HG03521 (cell line): ENCODE data around the gene MARK2.

Source experiments
- ATAC-seq: cut with Tn5 transposase; IDR thresholded peaks from one replicate; pipeline ENCODE4 v1.9.1; 2021; ENCODE audit warnings: mild to moderate bottlenecking, moderate library complexity; ENCODE audit not compliant: unreplicated experiment

Gene MARK2

DNA sequence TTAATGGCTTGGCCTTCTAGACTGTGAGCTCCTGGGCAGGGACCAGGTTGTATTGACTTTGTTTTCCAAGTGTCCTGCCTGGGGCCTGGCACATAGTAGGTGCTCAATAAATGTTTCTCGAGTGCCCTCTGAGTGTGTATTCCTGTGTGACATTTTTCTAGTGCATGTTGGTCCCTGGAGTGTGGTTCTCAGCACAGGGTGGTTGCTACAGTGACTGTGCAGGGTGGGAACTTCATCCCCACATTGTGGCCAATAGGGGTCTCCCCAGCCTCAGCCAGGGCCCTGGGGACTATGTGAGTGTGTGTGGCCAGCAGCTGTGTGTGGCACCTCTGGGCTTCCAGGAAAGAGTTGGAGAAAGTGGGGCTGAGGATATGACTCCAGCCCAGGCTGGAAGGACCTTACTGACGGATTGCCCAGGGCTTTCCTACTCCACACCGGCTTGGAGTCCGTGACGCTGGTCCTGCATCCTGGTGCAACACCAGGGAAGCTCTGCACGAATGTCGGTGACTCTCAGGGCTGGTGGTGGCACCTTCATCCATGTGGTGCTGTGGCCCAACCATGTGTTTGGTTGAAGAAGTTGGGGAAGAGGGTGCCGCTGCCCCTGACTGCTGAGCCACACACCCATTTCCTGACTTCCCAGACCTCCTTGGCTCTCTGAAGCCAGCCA is 9.0 kb upstream of the MARK2 start:
- ATAC-seq = no peak

DNA sequence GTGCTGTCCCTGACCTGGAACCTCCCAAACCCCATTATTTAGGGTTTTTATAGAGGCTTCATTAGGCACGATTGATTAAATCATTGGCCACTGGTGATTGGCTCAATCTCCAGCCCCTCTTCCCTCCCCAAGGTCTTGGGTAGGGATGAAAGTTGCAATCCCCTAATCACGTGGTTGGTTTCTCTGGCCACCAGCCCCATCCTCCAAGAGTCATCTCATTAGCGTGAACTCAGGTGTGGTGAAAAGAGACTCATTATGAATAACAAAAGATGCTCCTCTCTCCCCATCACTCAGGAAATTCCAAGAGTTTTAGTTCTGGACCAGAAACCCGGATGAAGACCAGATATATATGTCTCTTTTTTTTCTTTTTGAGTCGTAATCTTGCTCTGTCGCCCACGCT is 7.6 kb upstream of the MARK2 start:
- ATAC-seq = no peak

DNA sequence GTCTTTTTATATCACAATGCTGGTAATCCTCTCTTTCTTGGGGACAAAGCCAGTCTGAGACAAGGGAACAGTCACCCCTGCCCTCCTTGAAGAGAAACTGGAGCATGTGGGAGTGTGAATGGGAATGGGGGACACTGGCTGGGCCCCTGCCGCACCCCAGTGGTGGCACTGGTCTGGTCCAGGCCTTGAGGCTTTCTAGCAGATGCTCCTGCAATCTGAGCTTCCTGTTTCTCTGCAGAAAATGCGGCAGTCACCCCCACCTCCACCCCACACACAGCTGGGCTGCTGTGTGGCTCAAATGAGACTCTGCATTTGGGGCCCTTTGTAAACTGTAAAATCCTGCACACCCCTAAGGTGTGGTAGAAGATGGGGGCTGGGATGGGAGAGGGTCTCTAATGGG is 6.6 kb upstream of the MARK2 start:
- no peak for ATAC-seq

DNA sequence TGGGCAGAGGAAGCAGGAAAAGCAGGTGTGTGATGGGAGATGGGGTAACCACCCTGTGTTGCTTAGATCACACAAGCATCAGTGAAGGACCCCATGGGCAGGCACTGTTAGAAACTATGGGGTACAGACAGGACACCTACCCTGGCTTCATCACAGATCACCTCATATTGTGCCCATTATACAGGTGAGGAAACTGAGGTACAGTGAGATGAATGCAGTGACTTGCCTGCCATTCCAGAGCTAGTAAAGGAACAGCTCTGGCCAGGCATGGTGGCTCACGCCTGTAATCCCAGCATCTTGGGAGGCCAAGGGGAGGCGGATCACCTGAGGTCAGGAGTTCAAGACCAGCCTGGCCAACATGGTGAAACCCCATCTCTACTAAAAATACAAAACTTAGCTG is 5.9 kb upstream of the MARK2 start:
- no peak for ATAC-seq

DNA sequence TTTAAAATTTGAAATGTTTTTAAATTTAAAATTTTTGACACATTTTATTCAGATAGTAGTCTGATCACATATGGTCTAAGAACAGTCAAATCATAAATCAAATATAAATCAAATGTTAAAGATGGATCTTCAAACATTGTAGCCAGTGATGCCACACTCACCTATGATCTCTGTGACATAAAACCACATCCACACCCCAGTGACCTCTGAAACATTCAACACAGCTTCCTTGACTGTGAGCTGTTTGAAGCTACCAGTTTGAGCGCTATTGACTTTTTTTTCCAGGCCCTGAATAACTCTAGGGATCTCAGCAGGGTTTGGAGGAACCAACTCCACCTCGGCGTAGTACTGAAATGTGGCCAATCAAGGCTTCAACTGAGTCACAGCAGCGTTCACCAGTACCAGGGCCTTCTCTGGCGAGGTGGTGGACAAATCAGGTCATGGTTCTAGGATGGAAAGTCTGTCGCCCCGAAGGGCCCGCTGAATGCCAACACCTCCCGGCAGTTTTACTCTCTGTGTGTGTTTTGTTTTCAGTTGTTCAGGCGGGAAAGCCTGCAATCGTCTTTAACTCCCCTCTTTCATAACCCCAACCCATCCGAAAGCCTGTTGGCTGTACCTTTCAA is 4.3 kb upstream of the MARK2 start:
- ATAC-seq = no peak

DNA sequence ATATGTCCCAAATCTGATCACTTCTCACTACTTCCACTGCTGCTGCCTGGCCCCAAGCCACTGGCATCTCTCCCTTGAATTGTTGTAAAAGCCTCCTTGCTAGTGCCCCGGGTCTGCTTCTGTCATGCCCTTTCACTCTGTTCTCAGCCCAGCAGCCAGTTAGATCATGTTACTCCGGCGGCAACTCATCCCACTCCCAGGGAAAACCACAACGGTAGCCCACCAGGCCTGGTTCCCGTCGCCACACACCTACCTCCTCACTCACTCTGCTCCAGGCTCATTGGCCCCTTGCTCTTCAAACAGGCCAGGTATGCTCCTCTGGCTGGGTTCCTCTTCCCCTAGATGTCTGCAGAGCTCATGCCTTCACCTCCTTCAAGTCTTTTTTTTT is 3.8 kb upstream of the MARK2 start:
- no peak for ATAC-seq

DNA sequence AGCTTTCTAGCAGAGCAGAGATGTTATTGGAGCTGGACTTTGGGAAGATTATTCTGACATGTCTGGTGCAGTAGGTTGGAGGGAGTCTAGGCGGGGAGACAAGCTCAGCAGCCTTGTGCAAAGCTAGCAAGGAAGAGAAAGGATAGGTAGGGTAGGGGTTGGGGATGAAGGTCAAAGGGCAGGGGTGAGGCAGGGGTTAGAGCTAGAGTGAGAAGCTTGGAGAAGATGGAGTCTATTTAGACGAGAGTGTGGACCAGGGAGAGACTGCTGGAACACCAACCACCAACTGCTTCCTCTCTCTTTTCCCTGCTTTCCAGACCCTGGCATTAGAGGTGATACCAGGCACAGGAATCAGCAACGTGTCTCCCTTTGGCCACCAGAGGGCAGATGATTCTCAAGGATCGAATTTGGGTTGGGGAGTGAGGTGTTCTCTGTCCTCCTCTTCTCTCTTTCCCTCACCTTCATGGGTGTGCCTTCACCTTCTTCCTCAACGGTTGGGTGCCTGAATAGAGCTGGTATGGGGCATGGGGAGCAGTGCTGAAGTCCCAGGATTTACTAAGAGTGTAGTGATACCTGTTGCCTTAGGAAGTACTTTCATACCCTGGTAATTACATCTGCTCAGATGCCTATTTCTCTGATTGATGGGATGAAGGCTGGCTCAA is 1.8 kb upstream of the MARK2 start:
- ATAC-seq = no peak

DNA sequence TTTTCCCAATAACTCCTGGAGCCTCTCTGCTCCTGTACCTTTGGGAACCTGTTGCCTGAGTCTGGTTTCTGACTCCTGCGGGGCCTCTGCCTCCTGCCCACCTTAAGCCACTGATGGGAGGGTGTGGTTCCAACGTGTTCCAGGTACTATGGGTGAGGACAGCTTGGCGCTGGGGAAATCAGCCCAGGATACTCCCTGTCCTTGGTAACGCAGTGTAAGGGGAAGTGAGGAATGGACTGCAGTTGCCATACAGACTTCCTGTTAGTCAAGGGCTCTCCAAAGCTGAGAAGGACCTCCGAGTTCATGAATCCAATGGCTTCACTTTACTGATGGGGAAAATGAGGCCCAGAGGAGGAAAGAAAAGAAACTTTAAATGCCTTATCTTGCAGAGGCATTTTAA is 1.2 kb upstream of the MARK2 start:
- no peak for ATAC-seq

DNA sequence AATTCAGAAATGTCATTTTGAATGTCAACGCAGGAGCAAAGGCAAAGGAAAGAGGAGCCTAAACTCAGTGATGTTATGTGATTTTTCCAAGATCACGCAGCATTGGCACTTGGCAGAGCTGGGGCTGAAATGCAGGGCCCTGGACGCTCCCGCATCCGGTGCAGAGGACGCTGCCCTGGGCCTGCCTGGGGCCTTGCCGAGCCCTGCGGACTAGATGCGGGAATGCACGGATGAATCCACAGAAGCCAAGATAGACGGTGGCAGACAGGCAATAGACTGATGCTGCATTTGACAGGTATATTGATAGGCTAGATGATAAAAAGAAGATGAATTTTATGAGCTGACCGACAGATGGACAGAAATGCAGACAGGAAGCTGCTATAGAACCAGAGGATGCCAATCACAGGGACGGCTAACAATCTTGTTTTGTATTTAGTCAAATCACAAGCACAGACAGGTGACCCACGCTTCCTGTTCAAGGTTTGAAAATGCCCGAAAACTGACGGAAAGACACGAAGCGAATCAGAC is 696 bp upstream of the MARK2 start:
- peak; percentile 0 for ATAC-seq

DNA sequence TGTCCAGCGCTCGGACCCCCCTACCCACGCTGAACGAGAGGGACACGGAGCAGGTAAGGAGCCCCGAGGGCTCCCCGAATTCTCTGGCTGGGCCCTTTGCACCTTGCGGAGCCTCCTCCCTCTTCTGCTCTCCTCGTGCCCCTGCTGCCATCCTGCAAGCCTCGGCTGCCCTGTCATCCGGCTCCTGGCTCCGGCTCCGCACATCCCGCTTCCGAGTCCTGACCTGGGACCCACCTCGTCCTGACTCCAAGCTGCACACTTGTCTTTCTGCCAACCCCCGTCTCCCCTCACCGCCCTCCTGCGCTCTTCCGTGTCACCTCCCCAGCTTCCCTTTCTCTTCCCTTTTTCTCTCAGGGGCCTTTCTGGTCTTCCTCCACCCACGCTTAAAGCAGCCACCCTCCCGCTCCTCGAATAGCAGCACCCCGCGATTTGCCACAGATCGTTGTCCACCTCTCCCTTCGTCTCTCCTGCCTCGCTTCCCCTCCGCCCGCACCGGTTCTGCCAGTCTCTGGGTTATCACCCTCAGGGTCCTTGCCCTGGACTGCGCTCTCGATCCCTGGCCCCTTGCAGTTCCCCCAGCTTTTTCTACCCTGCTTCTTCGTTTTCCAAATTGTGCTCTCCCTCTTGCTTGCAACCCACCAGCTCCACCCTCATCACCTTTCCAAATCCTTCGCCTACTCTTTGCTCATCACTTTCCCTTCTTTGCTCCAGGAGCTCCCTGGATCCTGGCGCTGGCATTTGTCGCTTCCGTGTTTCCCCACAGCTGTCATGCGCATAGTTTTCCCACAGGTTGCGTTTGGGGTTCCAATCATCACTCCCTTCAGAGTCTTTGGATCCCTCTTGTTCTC is 822 bp downstream of the MARK2 start:
- ATAC-seq = peak; percentile 1

DNA sequence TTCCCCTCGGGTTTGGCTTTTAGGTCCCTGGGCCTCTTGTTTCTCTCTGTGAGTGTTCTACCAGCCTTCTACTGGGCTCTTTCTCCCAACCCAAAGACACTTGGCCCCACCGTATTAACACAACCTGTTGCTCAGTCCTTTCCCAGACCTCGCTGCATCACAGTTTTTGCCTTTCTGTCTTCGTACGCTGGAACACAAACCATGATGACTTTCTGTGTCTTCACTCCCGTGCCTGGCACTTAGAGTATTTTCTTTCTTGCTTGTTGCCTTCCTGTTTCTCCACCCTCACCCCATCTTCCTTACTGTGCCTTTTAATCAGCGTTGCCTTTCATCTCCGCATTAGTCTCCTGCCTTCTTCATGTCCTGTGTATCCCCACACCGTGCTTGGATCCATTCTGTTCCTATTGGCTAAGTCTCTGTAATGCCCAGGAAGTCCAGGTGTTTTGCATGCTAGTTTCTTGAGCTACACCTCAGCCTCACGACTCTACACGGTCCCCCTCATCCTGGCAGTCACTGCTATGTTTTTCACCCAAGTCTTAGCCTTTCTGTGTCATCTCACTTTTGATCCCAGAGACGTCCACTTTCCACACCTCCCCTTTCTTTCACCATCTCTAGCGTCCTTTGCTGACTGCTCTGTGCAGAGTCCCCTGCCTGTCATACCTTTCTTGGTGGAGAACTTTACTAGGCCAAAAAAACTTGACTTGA is 1.6 kb downstream of the MARK2 start:
- ATAC-seq = no peak

DNA sequence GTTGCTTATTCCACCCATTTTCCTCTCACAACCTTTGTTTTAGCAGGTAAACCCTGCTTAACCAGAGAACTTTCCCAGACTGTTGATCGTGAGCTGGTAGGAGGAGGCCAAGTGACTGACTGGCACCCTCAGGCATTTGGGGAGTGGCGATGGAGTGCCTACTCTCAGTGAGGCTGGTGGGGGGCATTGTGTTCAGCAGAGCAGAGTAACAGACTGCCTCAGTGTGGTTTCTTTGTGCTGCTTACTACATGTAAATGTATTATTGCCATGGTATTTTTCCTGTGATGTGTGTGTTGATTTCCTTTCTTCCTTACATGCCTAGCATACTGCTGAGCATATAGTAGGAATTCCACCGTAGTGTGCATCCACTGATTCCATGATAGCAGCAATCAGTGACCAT is 2.6 kb downstream of the MARK2 start:
- ATAC-seq = no peak

DNA sequence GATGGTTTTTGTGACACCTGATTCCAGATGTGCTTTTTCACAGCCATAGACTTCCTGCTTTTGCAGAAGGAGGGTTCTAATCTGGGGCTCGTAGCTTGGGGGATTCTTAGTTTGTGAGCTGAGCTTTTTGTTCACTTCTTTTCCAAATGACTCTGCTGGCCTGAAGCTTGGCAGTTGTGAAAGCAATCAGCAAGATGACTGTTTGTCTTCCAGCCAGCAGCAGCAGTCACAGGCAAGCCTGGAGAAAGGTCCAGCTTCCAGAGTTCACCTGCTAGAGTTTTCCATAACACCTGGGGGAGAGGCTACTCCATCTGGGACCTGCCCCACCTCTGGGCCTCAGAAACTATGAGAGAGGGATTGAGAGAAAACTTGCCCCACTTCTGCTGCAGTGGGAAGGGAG is 4.1 kb downstream of the MARK2 start:
- no peak for ATAC-seq

DNA sequence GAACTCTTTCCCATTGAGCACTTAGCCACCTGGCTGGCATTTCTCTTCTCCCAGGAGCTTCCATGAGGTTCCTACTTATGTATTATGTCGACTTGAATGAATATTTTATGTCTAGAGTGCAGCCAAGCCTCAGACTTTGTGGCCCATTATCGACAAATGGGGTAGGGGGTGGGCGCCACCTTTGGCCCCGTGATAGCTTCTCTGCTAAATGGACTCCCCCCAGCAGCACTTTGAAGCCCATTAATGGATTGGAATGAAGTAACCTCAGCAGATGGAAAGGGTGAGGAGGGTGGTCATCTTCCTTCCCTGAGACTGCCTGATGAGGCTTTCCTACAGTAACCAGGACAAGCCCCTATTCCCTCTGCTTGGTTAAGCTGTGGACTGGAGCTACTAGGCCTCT is 5.9 kb downstream of the MARK2 start:
- ATAC-seq = no peak

DNA sequence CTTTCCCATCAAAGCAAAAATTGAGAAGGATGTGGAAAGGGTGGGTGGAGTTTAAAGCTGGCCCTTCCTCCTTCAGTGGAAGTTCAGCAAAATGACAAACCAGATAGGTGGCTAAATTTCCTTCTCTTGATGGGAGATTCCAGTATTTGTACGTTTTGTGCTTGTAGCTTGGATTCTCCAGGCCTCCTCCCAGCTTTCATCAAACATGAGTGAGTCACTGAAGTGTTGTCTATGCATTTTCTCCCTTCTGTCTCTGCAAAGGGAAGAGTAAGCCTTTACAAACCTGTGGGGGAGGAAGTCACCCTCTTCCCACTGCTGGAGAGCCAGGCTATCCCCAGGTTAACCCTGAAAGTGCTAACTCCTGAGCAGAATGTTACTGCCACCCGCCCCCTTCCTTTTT is 6.4 kb downstream of the MARK2 start:
- ATAC-seq = no peak

DNA sequence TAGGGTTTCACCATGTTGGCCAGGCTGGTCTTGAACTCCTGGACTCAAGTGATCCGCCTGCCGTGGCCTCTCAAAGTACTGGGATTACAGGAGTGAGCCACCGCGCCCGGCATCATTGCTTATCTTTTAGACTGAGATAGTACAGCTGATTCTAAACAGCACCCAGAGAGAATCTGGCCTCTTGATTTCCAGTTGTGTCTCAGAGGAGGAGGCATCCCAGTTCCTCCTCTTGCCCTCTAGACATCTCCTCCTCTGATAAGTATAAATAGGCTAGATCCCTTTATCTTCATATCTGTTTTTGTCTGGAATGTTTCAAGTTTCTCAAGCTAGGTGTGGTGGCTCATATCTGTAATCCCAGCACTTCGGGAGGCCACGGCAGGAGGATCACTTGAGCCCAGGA is 7.0 kb downstream of the MARK2 start:
- no peak for ATAC-seq

DNA sequence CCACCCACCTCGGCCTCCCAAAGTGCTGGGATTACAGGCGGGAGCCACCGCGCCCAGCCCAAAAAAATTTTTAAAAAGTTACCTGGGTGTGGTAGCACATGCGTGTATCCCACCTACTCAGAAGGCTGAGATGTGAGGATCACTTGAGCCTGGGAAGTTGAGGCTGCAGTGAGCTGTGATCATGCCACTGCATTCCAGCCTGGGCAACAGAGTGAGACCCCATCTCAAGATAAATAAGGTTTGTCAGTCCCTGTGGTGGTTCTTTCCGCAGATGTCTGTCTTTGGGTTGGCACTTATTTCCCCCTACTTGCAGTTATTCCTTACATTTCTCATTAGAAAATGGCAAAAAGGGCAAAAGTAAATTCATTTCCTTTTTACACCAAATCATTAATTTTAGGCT is 8.0 kb downstream of the MARK2 start:
- no peak for ATAC-seq

DNA sequence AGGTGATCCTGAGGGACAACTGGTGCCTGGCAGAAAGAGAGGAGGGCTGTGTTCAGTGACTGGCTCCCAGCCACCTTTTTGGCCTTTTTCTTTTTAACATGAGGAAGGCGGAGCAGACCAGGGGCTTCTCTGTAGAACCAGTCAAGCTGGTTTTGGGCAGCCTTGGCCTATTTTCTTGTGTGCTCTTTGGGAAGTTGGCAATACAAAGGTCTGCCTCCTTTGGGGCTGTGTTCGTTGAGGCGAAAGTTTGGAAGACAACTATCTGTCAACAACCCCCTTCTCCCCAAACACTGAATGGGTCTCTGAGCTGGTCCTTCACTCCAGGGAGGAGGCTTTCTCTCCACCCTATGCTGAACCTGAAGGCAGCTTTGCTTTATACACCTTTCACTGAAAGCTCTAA is 8.5 kb downstream of the MARK2 start:
- ATAC-seq = no peak

DNA sequence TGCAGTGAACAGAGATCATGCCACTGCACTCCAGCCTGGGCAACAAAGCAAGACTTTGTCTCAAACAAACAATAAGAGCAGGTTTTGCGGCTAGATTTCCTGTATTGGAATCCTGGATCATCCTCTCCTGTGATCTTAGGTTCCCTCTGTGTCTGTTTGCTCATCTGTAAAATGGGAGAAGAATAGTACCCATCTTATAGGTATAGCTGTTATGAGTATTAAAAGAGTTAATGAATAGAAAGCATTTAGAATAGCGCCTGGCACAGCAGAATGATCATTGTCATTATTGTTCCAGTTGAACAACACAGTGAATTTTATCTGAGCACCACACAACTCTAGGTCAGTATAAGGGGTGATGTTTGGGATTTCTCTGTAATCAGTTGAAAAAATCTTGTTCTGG is 10.8 kb downstream of the MARK2 start:
- no peak for ATAC-seq

DNA sequence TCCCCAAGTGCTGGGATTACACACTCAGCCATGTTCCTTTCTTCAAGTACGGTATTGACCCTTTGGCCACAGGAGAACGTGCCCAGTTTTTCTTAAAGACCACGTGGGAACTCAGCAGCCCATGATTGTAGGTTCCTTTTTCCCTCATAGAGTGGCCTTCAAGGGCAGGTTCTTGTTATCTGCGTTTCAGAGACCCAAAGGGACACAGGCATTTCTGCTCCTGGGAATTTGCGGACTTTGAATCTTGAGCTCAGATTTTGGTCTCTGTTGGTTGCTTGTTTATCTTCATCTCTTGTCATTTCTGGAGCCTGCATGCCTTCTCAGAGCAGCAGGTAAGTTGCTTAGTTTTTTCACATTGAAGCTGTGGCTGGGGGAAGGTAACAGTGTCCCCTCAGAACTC is 12.0 kb downstream of the MARK2 start:
- no peak for ATAC-seq

DNA sequence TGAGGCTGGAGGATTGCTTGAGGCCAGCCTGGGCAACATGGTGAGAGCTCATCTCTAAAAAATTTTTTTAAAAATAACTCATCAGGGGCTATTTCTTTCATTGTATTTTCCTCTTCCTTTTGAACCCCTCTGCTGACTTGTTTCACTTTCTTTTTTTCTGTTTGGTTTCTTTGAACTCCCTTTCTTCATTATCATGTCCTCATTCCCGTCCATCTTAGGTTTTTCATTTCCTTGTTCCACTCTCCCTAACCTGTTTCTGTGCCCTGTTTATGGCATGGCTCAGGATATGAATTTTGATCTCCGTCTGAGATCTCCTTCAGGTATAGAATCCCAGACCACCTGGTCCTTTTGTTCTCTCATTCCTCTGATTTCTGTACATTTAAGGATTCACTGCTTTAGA is 12.5 kb downstream of the MARK2 start:
- no peak for ATAC-seq
